Hematopoietic multipotent progenitor cell treated with erythropoietin and hydrocortisone succinate and interleukin-3 and kit ligand, for 15 days (in vitro differentiated cells): ENCODE data around the gene FHOD1.

Experiments used
- DNase-seq: peaks from one replicate; pipeline ENCODE4 v3.0.0-alpha.2; 2015; ENCODE audit warnings: low spot score

Gene FHOD1

GRCh38 chr16:67277294-67277998 is 30.2 kb upstream of the FHOD1 start:
- DNase-seq: peak; percentile 25

- no peak for DNase-seq
Observed at GRCh38 chr16:67275321-67275720, 28.0 kb upstream of the FHOD1 start.

GRCh38 chr16:67271446-67271845 is 24.2 kb upstream of the FHOD1 start:
- no peak for DNase-seq

- DNase-seq: no peak
Observed at GRCh38 chr16:67270931-67271338, 23.7 kb upstream of the FHOD1 start.

- DNase-seq: no peak
Observed at GRCh38 chr16:67269766-67270165, 22.5 kb upstream of the FHOD1 start.

- DNase-seq: peak; percentile 96
Observed at GRCh38 chr16:67268136-67268579, 20.9 kb upstream of the FHOD1 start.

- DNase-seq: no peak
Observed at GRCh38 chr16:67265834-67266233, 18.6 kb upstream of the FHOD1 start.

GRCh38 chr16:67264866-67265265 is 17.6 kb upstream of the FHOD1 start:
- no peak for DNase-seq

- DNase-seq: no peak
Observed at GRCh38 chr16:67264277-67264676, 17.0 kb upstream of the FHOD1 start.

- DNase-seq: no peak
Observed at GRCh38 chr16:67263201-67263600, 15.9 kb upstream of the FHOD1 start.

GRCh38 chr16:67260426-67261063 is 13.3 kb upstream of the FHOD1 start:
- DNase-seq: peak; percentile 77

GRCh38 chr16:67259705-67260104 is 12.4 kb upstream of the FHOD1 start:
- no peak for DNase-seq

GRCh38 chr16:67258161-67258835 is 11.0 kb upstream of the FHOD1 start:
- DNase-seq: no peak

GRCh38 chr16:67257486-67258160 is 10.3 kb upstream of the FHOD1 start:
- DNase-seq: no peak

- no peak for DNase-seq
Observed at GRCh38 chr16:67256701-67257230, 9.5 kb upstream of the FHOD1 start.

- DNase-seq: no peak
Observed at GRCh38 chr16:67255553-67256221, 8.4 kb upstream of the FHOD1 start.

- peak; percentile 53 for DNase-seq
Observed at GRCh38 chr16:67254801-67255552, 7.7 kb upstream of the FHOD1 start.

- no peak for DNase-seq
Observed at GRCh38 chr16:67252609-67253497, 5.6 kb upstream of the FHOD1 start.

GRCh38 chr16:67250045-67250327 is 2.7 kb upstream of the FHOD1 start:
- no peak for DNase-seq
